Neural crest cell (in vitro differentiated cells): ENCODE results near the gene PVR. TPM values are rescaled to one million over a fixed set of nuclear protein-coding genes. Genes with fewer than 3 reads are reported as not detected.
"Not testable (repeated sequence)": the region's sequence is repeated elsewhere in the genome, so short reads cannot be mapped to it uniquely, and the experiment has no call there.

ENCODE experiments used
- DNase-seq: peaks from one replicate; pipeline ENCODE4 v3.0.0; 2021; ENCODE audit warnings: low read depth, mixed read lengths, low spot score
- H3K27ac Mint-ChIP-seq: one replicate; pipeline ENCODE4 v1.8.0; 2021; ENCODE audit warnings: mild to moderate bottlenecking, mixed read lengths; ENCODE audit not compliant: unreplicated experiment
- H3K27me3 Mint-ChIP-seq: 2 replicates; pipeline ENCODE4 v1.8.0; 2021; ENCODE audit warnings: low read depth, mild to moderate bottlenecking, mixed read lengths
- H3K36me3 Mint-ChIP-seq: 2 replicates; pipeline ENCODE4 v1.8.0; 2021; ENCODE audit warnings: low read depth, mild to moderate bottlenecking, mixed read lengths
- H3K4me1 Mint-ChIP-seq: 2 replicates; pipeline ENCODE4 v1.8.0; 2021; ENCODE audit warnings: mixed read lengths
- H3K4me3 Mint-ChIP-seq: one replicate; pipeline ENCODE4 v1.8.0; 2021; ENCODE audit warnings: mild to moderate bottlenecking, mixed read lengths
- H3K9me3 Mint-ChIP-seq: 2 replicates; pipeline ENCODE4 v1.8.0; 2021; ENCODE audit warnings: mixed read lengths
- CTCF ChIP-seq: fragments of 200-600 bp; sonication (generic); conservative IDR thresholded peaks from 2 replicates; pipeline ENCODE4 v1.5.0; 2021; ENCODE audit warnings: antibody characterized with exemption, mild to moderate bottlenecking
- total RNA-seq: library from RNA; stranded (reverse); gene quantifications from 2 replicates; pipeline ENCODE4 v1.2.1, GENCODE V29; 2021

The PVR gene
- total RNA-seq, 1 donor from 2014 or later = 20.4 TPM

- Mint-ChIP-seq H3K4me1 (no peaks in the 10 kb centered on the region), H3K27me3 (no peaks in the 10 kb centered on the region), H3K36me3 (no peaks in the 10 kb centered on the region), H3K4me3 (no peak overlapping the region), H3K27ac (no peak overlapping the region), H3K9me3 (no peaks in the 10 kb centered on the region)
- TF ChIP-seq CTCF = no peak
- no peak for DNase-seq
Observed at GRCh38 chr19:44626048-44626624, 17.6 kb upstream of the PVR start.

- Mint-ChIP-seq H3K4me3 (no peak overlapping the region), H3K27me3 (peaks cover 6% of the 10 kb centered on the region), H3K9me3 (no peaks in the 10 kb centered on the region), H3K27ac (no peak overlapping the region), H3K4me1 (no peaks in the 10 kb centered on the region), H3K36me3 (no peaks in the 10 kb centered on the region)
- no peak for TF ChIP-seq CTCF
- no peak for DNase-seq
Observed at GRCh38 chr19:44627631-44628030, 16.1 kb upstream of the PVR start.

GRCh38 chr19:44628793-44629192 lies 14.9 kb upstream of the PVR start:
- Mint-ChIP-seq H3K4me1 (no peaks in the 10 kb centered on the region), H3K27ac (peak overlapping the region; percentile 62), H3K9me3 (no peaks in the 10 kb centered on the region), H3K27me3 (peaks cover 16% of the 10 kb centered on the region), H3K4me3 (no peak overlapping the region), H3K36me3 (no peaks in the 10 kb centered on the region)
- no peak for DNase-seq
- no peak for TF ChIP-seq CTCF

- not testable (repeated sequence) for DNase-seq, H3K36me3 Mint-ChIP-seq, H3K27ac Mint-ChIP-seq, H3K4me1 Mint-ChIP-seq, H3K9me3 Mint-ChIP-seq, H3K4me3 Mint-ChIP-seq
- peaks cover 35% of the 10 kb centered on the region for H3K27me3 Mint-ChIP-seq
Observed at GRCh38 chr19:44631611-44632010, 12.1 kb upstream of the PVR start.

GRCh38 chr19:44634058-44634457 lies 9.7 kb upstream of the PVR start:
- not testable (repeated sequence) for H3K4me1 Mint-ChIP-seq, DNase-seq, H3K36me3 Mint-ChIP-seq, H3K4me3 Mint-ChIP-seq, H3K9me3 Mint-ChIP-seq, H3K27ac Mint-ChIP-seq
- peaks cover 35% of the 10 kb centered on the region for H3K27me3 Mint-ChIP-seq

GRCh38 chr19:44634785-44635184 lies 8.9 kb upstream of the PVR start:
- H3K4me1 Mint-ChIP-seq = no peaks in the 10 kb centered on the region
- no peak for TF ChIP-seq CTCF
- H3K36me3 Mint-ChIP-seq = no peaks in the 10 kb centered on the region
- H3K27me3 Mint-ChIP-seq = peaks cover 35% of the 10 kb centered on the region
- no peak overlapping the region for H3K27ac Mint-ChIP-seq
- no peak for DNase-seq
- H3K9me3 Mint-ChIP-seq = no peaks in the 10 kb centered on the region
- H3K4me3 Mint-ChIP-seq = no peak overlapping the region
